GM21576 (cell line): ENCODE measurements around the gene GPR148.

ENCODE experiments used
- ATAC-seq: cut with Tn5 transposase; IDR thresholded peaks from one replicate; pipeline ENCODE4 v1.9.1; 2021; ENCODE audit warnings: mild to moderate bottlenecking, moderate library complexity; ENCODE audit not compliant: unreplicated experiment

GPR148 gene

GRCh38 chr2:130768191-130768855 lies 39.5 kb downstream of the GPR148 start:
- no peak for ATAC-seq

DNA sequence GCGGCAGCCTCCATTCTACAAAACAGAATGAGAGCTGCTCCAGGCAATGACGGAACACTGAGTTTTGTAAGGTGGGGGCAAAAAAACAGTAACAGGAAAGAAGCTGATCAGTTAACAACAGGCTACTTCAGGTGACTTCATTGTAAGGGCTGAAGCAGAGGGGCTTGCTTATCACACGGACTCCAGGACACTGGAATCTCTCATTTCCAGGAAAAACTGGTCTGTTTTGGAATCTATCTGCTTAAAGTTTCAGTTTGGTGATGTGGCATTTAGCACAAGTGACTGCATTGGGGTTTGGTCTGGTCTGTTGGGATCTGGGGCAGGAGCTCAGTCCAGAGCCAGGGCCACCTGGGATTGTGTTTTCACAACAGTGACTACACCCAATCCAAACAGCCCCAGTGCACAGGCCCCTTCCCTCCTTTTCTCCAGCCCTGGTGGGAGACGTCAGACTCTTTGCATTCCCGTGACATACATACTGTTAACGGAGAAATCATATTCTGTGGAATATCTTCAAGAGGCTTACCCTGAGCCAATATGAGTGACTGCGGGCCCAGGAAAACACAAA lies 40.6 kb downstream of the GPR148 start:
- ATAC-seq: no peak

DNA sequence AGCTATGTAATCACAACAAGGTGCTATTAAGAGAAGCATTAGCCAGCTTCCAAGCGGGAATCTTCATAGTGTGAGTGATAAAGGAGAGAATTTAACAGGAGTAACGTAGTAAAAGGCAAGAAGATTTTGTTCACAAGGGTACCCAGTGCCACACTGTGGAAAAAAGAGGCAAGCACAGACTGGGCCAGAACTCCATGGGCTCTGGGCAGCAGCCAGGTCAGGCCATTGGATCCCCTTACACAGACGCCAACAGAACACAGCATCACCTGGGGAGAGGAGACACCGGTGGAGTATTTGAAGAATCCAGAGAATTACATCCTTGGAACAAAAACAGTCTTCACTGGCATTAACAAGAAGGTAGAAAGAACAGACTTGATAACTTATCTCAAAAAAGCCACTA lies 47.7 kb downstream of the GPR148 start:
- ATAC-seq: no peak

DNA sequence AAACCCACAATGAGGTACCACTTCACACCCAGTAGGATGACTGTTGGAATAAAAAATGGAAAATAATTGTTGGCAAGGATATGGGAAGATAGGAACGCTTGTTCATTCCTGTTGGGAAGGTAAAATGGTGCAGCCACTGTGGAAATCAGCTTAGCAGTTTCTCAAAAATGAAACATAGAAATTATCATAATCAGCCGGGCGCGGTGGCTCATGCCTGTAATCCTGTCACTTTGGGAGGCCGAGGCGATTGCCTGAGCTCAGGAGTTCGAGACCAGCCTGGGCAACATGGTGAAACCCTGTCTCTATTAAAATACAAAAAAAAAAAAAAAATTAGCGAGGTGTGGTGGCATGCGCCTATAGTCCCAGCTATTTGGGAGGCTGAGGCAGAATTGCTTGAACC lies 49.9 kb downstream of the GPR148 start:
- ATAC-seq: no peak
